Stimulated activated CD4-positive, alpha-beta T cell treated with anti-CD3 and anti-CD28 coated beads, Interleukin-15, amount 100 ng/mL, for 48 hours (primary cell): ENCODE data around the gene PACSIN1.

Source experiments
- DNase-seq, 2 donors: peaks; one replicate each; pipeline ENCODE4 v3.0.0-alpha.2; 2020; ENCODE audit warnings: low read depth in 2 of 2

PACSIN1 gene

DNA sequence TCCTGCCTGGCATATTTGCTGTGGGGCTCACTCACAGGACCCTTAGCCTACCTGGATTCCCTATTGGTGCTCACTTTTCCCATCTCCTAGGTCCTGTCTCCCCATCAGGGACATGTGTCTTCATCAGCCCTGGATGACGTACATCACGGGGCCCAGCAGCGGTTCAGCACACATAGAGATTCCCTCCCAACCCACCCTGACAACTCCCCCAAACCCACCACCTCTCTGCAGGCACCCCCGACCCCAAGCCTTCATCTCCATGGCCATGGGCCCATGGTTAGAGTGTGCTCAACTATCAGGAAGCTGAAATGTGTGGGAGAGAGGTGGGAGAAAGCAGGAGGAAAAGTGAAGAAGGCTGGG lies 115.7 kb downstream of the PACSIN1 start:
- DNase-seq: no peak

GRCh38 chr6:34583461-34583860 lies 117.6 kb downstream of the PACSIN1 start:
- DNase-seq: no peak

DNA sequence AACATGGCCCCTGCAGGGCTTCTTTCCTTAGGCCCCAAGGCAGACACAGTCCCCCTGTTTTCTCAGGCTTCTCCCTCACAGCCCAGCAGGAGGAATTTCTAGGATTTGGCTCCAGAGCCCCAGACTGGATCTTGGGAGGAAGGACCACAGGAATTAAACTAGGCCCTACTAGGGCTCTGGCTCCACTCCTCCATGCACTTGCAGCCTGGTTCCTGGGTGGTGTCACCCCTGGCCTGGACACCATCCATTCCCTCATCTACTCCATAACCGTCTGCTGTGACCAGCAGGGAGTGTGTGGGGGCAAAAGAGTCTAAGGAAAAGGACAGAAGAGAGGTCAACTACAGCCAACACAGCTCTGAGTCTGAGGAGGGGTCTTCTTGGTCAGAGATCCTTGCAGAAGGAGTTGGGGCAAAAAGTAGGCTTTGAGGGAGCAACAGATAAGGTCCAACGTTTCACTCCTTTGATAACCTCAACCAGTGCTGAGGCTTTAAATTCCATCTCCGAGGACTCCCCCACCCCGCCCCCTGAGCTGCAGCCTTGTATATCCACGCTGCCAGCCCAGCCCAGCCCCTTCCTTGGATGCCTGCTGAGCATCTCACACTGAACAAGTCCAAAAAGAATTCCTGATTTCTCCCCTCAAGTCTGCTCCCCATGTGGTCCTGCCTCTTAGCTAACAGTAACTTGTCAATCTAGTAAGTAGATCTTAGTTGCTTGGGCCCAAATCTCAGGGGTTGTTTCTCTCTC lies 118.2 kb downstream of the PACSIN1 start:
- DNase-seq: no peak

DNA sequence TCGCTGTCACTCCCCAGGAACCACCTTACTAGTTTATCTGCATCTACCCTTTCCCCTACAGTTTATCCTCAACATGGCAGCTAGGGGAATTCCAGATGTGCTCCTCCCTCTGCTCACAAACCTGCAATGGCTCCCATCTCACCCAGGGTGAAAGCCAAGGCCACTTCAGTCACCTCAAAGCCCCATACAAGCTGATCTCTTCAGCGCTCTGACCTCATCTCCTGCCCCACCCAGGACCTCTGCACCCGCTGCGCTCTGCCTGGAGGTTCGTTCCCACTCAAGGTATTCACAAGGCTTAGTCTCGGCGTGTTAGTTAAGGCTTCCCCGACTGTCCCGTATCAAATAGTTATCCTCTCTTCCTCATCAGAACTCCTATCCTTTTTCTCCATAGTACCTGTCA lies 118.8 kb downstream of the PACSIN1 start:
- DNase-seq: no peak
